Stimulated activated CD4-positive, alpha-beta T cell treated with anti-CD3 and anti-CD28 coated beads, Interleukin-2, amount 100 ng/mL, for 48 hours (primary cell): ENCODE data around the gene HERC6.
A peak's percentile ranks its signal among the peaks of the same experiment; 100 is the strongest.
"Not testable (repeated sequence)": the region's sequence is repeated elsewhere in the genome, so short reads cannot be mapped to it uniquely, and the experiment has no call there.

Experiments
- DNase-seq, 2 donors: peaks; one replicate each; pipeline ENCODE4 v3.0.0-alpha.2; 2020

The HERC6 gene

GRCh38 chr4:88391703-88392102, 13.1 kb downstream of the HERC6 start:
- no peak for DNase-seq

- DNase-seq: no peak
Measured at GRCh38 chr4:88396681-88397080, 18.0 kb downstream of the HERC6 start.

DNA sequence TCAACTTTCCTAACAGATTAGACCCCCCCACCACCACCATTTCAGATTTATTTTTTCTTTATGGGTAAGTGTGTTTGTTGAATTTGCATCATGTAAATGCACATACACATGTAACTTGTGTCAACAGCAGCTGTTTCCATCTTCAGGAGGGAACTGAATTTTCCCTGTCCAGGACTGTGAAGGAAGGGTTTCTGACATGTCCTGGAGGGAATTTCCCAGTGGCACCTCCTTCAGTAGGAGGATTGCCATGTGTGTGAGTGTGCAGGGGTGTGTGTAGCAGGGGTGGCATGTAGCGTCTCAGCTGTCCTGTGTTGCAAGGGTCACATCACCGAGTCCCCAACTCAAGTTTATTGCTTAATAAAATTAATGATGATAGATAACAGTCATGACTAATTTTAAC, 19.7 kb downstream of the HERC6 start:
- no peak for DNase-seq

DNA sequence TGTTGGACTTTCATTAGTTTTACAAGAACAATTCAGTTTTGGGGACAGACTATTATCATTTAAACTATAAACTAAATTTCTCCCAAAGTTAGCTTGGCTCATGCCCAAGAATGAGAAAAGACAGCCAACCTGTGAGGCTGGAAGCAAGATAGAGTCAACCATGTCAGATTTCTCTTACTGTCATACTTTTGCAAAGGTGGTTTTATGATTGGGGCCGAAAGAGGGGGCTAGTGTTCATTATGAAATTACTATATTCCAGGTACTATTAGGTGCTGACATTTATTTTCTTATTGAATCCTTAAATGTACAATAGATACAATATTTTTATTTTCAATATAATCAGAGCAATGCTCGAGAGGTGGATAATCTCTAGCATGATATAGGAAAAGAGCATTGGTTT, 30.6 kb downstream of the HERC6 start:
- no peak for DNase-seq

DNA sequence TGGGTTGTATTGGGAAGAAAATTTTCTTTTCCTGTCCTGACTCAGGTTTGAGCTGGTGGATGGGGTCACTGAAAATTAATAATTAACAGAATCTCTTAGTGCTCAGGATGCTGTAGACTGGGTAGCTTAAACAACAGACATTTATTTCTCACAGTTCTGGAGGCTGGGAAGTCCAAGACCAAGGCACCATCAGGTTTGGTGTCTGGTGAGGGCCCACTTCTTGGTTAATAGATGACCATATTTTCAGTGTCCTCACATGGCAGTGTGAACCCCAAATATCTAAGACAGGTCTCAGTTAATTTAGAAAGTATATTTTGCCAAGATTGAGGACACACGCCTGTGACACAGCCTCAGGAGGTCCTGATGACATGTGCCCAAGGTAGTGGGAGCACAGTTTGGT, 31.1 kb downstream of the HERC6 start:
- no peak for DNase-seq

DNA sequence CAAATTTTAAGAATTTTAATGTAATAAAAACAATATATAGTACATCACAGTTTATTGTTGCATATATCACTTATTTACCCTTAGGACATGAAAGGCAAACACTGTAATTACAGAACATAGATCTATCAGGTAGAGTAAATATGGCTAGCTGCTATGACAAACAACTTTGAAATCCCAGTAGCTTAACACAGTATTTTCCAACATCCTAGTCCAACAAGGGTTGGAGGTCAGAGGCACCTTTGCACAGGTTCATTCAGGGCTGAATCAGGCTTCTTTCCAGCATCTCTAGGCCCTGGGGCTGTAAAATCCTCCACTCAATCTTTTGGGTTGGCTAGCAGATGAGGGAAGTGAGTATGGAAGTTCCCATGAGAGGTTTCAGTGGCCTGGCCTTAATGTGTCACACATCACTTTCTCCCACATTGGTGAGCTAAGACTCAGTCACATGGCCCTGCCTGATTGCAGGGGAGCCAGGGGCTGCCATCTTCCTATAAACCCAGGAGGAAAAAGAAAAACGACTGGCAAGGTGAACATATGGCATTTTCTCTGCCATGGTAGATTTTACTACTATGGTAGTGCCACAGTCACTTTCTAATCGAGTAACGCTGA, 32.9 kb downstream of the HERC6 start:
- peak in 1 of 2 donors; percentile 2 for DNase-seq

- no peak for DNase-seq
Measured at GRCh38 chr4:88413801-88414200, 35.1 kb downstream of the HERC6 start.

DNA sequence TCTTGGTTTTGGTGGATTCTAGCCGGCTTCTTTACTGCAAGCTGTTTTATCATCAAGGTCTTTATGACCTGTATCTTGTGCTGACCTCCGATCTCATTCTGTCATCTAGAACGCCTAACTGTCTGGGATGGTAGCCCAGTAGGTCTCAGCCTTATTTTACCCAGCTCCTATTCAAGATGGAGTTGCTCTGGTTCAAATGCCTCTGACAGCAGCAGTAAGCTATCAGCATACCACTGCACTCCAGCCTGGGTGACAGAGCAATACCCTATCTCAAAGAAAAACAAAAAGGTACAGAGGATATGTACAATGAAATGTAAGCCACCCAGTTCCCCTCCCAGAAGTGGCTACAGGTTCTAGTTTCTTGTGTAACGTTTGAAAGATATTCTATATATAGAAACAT, 36.1 kb downstream of the HERC6 start:
- no peak for DNase-seq

DNA sequence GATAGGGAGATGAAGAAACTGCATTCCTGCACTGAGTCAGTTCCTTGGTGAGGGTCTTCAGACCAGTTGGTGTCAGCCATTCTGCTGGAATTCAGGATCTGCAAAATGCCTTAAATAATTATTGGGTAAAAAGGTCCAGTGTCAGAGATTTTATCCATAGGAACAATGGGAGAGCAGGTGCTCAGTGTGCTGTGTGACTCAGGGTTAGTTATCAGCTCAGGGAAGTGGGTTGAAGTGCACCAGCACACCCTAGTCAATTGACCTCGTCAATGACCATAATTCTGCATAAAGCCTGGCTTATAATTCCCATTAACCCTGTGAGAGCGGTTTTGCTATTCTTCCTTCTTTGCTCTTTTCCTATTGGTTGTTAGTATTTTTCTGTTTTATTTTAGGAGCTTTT, 37.3 kb downstream of the HERC6 start:
- DNase-seq: no peak

- DNase-seq: no peak
Measured at GRCh38 chr4:88418411-88418810, 39.8 kb downstream of the HERC6 start.

DNA sequence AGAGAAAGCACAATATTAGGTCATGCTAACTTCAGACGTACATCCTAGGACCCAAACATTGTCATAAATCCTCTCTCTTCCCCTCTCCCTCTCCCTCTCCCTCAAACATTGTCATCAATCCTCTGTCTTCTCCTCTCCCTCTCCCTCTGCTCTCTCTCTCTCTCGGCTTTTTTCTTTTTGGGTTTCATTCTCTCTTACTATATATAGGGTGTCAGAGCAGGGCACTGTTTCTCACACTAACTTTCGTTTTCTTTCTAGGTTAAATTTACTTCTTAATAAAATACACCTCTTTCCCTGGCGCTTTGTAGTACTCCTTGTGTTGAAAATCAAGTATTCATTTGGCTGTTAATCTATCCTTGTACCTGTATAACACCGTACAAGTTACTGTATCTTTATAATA, 41.2 kb downstream of the HERC6 start:
- DNase-seq: no peak

- DNase-seq: no peak
Measured at GRCh38 chr4:88420844-88421243, 42.2 kb downstream of the HERC6 start.

GRCh38 chr4:88422403-88422802, 43.8 kb downstream of the HERC6 start:
- no peak for DNase-seq

DNA sequence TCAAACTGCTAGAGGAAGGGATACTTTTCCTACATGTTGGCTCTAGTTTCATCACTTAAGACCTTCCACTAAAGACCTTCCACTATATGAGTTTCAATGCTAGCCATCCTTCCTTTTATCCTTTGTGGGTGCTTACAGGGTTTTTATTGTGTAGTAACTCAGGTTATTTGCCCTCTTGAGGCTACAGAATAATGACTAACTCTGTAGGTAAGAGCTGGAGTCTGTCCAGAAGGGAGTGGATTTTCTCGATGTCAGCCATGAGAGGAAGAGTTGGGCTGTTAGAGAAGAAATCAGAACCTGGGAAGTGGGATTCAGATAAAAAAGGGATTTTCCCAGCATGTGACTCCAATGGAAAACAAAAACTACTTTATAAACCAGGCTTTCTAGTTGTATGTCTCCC, 50.7 kb downstream of the HERC6 start:
- no peak for DNase-seq

- DNase-seq: no peak
Measured at GRCh38 chr4:88435987-88436693, 57.5 kb downstream of the HERC6 start.

GRCh38 chr4:88437873-88438272, 59.2 kb downstream of the HERC6 start:
- not testable (repeated sequence) for DNase-seq

- DNase-seq: no peak
Measured at GRCh38 chr4:88439161-88439760, 60.6 kb downstream of the HERC6 start.

GRCh38 chr4:88440146-88440545, 61.5 kb downstream of the HERC6 start:
- DNase-seq: no peak

DNA sequence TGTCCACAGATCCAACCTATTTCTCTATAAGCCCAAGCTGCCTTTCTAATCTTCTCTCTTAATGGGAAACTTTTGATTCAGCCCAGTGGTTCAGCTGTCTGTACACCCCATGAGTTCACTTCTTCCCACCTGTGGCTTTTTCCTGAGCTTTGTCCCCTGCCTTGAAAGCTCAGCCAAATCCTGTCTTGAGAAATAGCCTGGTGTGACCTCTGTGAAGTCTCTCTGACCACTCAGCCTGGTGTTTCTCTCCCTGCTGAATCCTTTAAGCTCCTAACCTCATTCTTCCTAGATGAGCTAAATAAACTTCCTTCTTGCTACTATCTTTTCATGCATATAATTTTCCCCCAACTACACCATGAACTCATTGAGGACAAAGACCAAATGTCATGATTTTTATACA, 63.0 kb downstream of the HERC6 start:
- no peak for DNase-seq

DNA sequence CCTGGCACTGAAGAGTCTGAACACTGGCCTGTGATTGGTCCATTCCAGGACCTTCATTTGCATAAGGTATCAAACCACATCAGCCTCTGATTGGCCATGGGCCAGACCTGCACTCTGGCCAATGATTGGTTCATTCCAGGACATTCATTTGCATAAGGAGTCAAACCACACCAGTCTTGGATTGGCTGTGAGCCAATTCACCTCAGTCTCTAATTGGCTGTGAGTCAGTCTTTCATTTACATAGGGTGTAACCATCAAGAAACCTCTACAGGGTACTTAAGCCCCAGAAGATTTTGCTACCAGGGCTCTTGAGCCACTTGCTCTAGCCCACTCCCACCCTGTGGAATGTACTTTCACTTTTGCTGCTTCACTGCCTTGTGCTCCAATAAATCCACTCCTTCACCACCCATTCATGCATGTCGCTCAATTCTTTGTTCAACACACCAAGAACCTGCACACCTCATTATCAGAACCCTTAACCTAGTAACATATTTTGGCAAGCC, 64.1 kb downstream of the HERC6 start:
- DNase-seq: no peak

DNA sequence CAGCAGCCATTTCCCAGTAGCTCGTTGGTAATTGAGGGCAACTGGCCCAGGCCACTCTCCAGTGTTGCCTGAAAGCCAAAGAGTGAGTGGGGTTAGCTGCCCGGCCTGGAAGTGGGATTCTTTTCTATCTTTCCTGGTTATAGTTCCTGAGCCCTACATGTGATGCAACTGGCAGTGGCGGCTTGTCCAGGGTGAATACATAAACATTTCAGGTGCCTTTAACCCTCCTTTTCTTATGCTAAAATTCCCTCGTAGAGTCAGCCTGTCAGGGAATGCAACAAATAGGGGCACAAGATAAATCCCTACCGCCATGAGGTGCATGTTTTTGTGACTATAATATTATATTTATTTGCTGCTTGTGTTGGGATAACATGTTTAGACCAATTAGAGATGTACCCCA, 64.8 kb downstream of the HERC6 start:
- DNase-seq: no peak

DNA sequence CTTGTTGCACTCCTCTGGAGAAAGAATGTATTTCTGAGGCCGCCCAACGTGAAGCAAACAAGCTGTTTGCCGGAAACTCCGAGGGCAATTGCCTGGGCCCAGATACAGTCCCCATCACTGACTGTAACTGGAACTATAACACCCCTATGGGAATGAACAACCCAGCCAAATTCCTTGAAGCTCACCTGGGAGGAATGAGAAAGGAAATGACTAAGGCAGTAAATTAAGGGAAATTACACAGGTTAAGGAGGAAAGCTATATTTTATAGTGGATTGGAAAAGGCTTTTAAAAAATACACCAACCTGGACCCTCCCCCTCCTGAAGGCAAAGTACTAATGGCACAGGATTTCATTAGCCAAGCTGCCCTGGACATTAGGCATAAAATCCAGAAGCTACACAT, 66.6 kb downstream of the HERC6 start:
- DNase-seq: no peak

DNA sequence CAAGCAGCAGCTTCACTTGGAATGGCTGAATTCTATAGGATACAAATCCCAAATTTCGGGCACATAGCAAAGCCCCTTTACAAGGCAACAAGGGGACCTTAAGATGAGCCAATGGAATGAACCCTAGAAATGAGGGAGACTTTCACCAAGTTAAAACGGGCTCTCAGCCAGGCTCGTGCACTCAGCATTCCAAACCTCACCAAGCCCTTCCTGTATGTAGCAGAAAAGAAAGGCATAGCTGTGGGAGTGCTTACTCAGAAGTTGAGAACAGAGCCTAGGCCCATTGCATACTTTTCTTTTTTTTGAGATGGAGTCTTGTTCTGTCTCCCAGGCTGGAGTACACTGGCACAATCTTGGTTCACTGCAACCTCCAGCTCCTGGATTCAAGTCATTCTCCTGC, 67.5 kb downstream of the HERC6 start:
- DNase-seq: no peak

DNA sequence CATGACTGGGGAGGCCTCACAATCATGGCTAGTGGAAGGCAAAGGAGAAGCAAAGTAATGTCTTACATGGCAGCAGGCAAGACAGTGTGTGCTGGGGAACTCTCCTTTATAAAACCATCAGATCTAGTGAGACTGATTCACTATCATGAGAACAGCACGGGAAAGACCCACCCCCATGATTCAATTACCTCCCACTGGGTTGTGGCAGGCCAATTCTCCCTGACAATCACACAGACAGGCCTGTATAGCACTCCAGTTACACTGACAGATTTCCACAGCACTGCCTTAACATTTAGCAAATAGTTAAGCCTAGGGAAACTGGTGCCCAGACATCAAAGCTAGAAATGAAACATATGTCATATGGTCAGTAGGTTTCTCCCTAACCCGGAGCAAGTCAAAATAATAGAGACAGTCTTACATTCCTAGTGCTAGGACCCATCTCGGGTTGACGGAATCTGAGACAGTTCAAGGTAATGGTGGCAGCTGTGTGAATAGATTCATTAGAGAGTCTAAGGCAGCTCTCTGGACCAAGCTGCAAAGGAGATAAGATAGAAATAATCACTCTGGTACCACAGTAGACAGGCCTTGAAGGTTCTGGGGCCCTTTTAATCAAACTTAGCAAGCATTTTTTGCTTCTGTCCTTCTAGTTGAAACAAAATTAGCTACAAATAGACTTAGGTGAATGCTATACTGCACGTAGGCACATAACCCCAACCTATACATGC, 68.9 kb downstream of the HERC6 start:
- DNase-seq: no peak
